ENCODE measurements around the gene CLCN5. TPM values are rescaled to one million over a fixed set of nuclear protein-coding genes. Genes with fewer than 3 reads are reported as not detected.
"Not testable (repeated sequence)": the region's sequence is repeated elsewhere in the genome, so short reads cannot be mapped to it uniquely, and the experiment has no call there.

CLCN5 gene
- total and polyA plus RNA-seq, 5 donors from 2014 or later = 0.05 to 1.3 (median 0.76) TPM

DNA sequence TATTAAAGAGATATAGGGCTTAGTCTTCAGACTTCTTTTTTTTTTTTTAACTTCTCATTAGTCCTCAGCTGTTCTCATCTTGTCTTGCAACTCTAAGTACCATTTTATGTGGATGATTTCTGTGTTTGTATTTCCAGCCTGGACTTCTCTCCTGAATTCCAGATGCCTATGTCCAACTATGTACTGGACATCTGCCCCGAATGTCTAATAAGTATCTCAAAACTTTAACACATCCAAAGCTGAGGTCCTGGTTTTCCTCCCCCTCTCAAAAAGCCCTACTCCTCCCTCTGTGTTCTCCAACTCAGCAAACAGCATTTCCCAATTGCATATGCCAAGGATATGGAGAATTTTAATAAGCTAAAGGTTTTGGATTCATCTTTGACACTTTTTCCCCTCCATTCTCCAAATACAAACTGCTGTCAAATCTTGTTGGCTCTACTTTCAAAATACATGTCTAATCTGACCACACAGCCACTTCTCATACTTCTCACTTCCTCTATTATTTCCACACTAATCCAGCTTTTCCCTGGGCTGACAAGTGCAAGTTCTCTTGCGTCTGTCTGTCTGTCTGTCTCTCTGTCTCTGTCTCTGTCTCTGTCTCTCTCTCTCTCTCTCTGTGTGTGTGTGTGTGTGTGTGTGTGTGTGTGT, 79.8 kb downstream of the CLCN5 start:
- no peaks in the 10 kb centered on the region for H3K27me3 Mint-ChIP-seq
- no peaks in the 10 kb centered on the region for H3K36me3 Mint-ChIP-seq

DNA sequence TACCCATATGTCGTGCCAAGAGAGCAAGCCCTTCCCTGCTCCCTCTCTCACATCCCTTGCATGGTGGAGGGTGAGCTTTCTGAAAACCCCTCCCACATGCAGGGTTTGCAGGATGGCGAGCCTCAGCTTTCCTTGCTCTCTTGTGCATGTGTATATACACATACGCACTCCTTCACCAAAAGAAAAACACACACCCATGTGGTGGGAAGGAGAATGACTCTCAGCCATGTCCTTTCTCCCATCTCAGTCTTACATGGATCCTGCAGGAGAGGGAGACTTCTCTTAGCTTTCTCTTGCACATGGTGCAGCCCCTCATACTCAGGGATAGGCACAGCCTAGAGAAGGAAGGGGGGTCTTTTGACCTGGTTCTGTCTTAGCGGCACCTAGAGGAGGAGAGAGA, 81.1 kb downstream of the CLCN5 start:
- Histone ChIP-seq H3K4me3 (ENCODE audit: low read depth, low read length) (no peak overlapping the region), H3K4me1 (ENCODE audit: control insufficient read depth, insufficient read depth, low read length, poor library complexity, severe bottlenecking) (no peaks in the 10 kb centered on the region), H3K27ac (ENCODE audit: insufficient read depth, low read length, poor library complexity, severe bottlenecking) (no peak overlapping the region), H3K36me3 (ENCODE audit: control insufficient read depth, insufficient read depth, low read length) (no peaks in the 10 kb centered on the region), H3K27me3 (ENCODE audit: control insufficient read depth, insufficient read depth, low read length) (no peaks in the 10 kb centered on the region), H3K9me3 (ENCODE audit: control insufficient read depth in 2 of 2, low read length in 2 of 2) (no peaks in the 10 kb centered on the region)
- Mint-ChIP-seq H3K36me3 (no peaks in the 10 kb centered on the region), H3K4me3 (no peak overlapping the region), H3K4me1 (no peaks in the 10 kb centered on the region), H3K27me3 (no peaks in the 10 kb centered on the region), H3K9me3 (peaks cover 0 to 5% (median 0%) of the 10 kb centered on the region in 7 donors), H3K27ac (no peak overlapping the region)
- ATAC-seq (ENCODE audit: low read depth in 2 of 2) (no peak), DNase-seq (no peak)

More for the DNA sequence above, 79.8 kb downstream of the CLCN5 start:
- H3K27ac ChIP-seq (ENCODE audit: insufficient read depth, low read length, poor library complexity, severe bottlenecking) = no peak overlapping the region
- peaks cover 0 to 5% (median 0%) of the 10 kb centered on the region in 7 donors for H3K9me3 Mint-ChIP-seq
- no peak overlapping the region for H3K4me3 ChIP-seq (ENCODE audit: low read depth, low read length)
- DNase-seq (no peak), ATAC-seq (ENCODE audit: low read depth in 2 of 2) (no peak)
- no peaks in the 10 kb centered on the region for H3K36me3 ChIP-seq (ENCODE audit: control insufficient read depth, insufficient read depth, low read length)
- H3K9me3 ChIP-seq (ENCODE audit: control insufficient read depth in 2 of 2, low read length in 2 of 2) = no peaks in the 10 kb centered on the region
- no peaks in the 10 kb centered on the region for H3K4me1 ChIP-seq (ENCODE audit: control insufficient read depth, insufficient read depth, low read length, poor library complexity, severe bottlenecking)
- H3K4me1 Mint-ChIP-seq = no peaks in the 10 kb centered on the region
- no peak overlapping the region for H3K4me3 Mint-ChIP-seq
- H3K27me3 ChIP-seq (ENCODE audit: control insufficient read depth, insufficient read depth, low read length) = no peaks in the 10 kb centered on the region
- no peak overlapping the region for H3K27ac Mint-ChIP-seq

DNA sequence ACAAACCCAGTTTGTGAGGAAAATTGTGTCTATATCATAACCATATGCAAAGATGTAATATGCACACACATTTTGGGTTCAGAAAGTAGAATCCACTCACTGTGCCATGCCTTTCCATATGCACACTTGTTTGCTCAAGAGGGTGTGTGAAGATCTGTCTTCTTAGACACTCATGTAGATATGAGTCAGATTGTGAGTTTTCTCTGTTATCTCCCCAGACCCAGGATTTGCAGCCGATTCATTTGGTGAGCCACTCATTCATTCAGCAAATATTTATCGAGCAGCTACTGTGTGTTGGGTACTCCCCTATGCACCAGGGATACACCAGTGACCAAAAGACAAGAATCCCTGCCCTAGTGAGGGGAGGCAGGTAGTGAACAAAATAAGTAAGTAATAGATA, 81.5 kb downstream of the CLCN5 start:
- no peak for ATAC-seq (ENCODE audit: low read depth in 2 of 2)
- no peaks in the 10 kb centered on the region for H3K36me3 Mint-ChIP-seq
- H3K4me1 Mint-ChIP-seq = no peaks in the 10 kb centered on the region
- H3K27me3 Mint-ChIP-seq = no peaks in the 10 kb centered on the region
- no peak overlapping the region for H3K27ac Mint-ChIP-seq
- no peak overlapping the region for H3K4me3 Mint-ChIP-seq
- no peaks in the 10 kb centered on the region for H3K4me1 ChIP-seq (ENCODE audit: control insufficient read depth, insufficient read depth, low read length, poor library complexity, severe bottlenecking)
- no peak for DNase-seq
- no peaks in the 10 kb centered on the region for H3K9me3 ChIP-seq (ENCODE audit: control insufficient read depth in 2 of 2, low read length in 2 of 2)
- H3K36me3 ChIP-seq (ENCODE audit: control insufficient read depth, insufficient read depth, low read length) = no peaks in the 10 kb centered on the region
- H3K27me3 ChIP-seq (ENCODE audit: control insufficient read depth, insufficient read depth, low read length) = no peaks in the 10 kb centered on the region
- H3K9me3 Mint-ChIP-seq = peaks cover 0 to 5% (median 0%) of the 10 kb centered on the region in 7 donors
- H3K4me3 ChIP-seq (ENCODE audit: low read depth, low read length) = no peak overlapping the region
- H3K27ac ChIP-seq (ENCODE audit: insufficient read depth, low read length, poor library complexity, severe bottlenecking) = no peak overlapping the region

DNA sequence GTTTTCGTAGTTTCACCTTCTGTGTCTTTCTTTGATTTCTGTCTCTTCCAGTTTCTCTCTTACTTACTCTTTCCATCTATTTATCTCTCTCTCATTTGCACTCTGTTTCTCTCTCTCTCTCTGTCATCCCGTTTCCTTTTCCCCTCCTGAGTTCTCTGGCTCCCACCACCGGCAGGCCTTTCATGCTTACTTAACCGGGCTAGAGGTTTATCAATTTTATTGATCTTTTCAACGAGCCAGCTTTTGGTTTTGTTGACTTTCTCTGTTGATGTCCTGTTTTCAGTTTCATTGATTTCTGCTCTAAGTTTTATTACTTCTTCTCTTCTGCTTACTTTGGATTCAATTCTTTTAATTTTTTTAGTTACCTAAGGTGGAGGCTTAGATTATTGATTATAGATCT, 103.2 kb downstream of the CLCN5 start:
- ATAC-seq (ENCODE audit: low read depth in 2 of 2); H3K36me3 ChIP-seq (ENCODE audit: control insufficient read depth, insufficient read depth, low read length); H3K4me3 ChIP-seq (ENCODE audit: low read depth, low read length); H3K27ac Mint-ChIP-seq; H3K9me3 ChIP-seq (ENCODE audit: control insufficient read depth in 2 of 2, low read length in 2 of 2); H3K36me3 Mint-ChIP-seq; H3K4me1 Mint-ChIP-seq; H3K27me3 Mint-ChIP-seq; H3K4me3 Mint-ChIP-seq; DNase-seq; H3K27ac ChIP-seq (ENCODE audit: insufficient read depth, low read length, poor library complexity, severe bottlenecking); H3K4me1 ChIP-seq (ENCODE audit: control insufficient read depth, insufficient read depth, low read length, poor library complexity, severe bottlenecking); H3K27me3 ChIP-seq (ENCODE audit: control insufficient read depth, insufficient read depth, low read length): not testable (repeated sequence)
- H3K9me3 Mint-ChIP-seq = peaks cover 0 to 13% (median 8%) of the 10 kb centered on the region in 7 donors

DNA sequence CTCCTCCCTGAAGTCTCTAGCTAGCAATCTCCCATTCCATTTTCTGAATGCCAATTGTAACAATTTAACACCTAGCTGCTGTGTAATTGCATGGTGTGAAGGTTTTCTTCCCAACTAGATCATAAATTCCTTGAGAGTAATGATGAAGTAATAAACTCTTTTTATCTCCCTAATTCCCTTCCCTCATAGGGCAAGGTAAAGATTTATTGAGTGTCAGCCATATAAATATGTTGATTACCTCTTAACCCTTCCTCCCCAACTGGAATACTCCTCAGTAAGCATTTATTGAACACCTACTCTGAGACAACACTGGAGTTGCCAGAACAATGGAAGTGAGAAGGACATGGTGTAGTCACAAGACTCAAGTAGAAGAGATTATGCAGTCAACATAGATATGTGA, 112.7 kb downstream of the CLCN5 start:
- DNase-seq (no peak), ATAC-seq (ENCODE audit: low read depth in 2 of 2) (no peak)
- H3K9me3 Mint-ChIP-seq = peaks cover 0 to 6% (median 0%) of the 10 kb centered on the region in 7 donors
- no peaks in the 10 kb centered on the region for H3K36me3 Mint-ChIP-seq
- no peaks in the 10 kb centered on the region for H3K4me1 ChIP-seq (ENCODE audit: control insufficient read depth, insufficient read depth, low read length, poor library complexity, severe bottlenecking)
- no peaks in the 10 kb centered on the region for H3K27me3 ChIP-seq (ENCODE audit: control insufficient read depth, insufficient read depth, low read length)
- no peaks in the 10 kb centered on the region for H3K9me3 ChIP-seq (ENCODE audit: control insufficient read depth in 2 of 2, low read length in 2 of 2)
- no peak overlapping the region for H3K4me3 Mint-ChIP-seq
- H3K27ac ChIP-seq (ENCODE audit: insufficient read depth, low read length, poor library complexity, severe bottlenecking) = no peak overlapping the region
- no peaks in the 10 kb centered on the region for H3K27me3 Mint-ChIP-seq
- H3K4me3 ChIP-seq (ENCODE audit: low read depth, low read length) = no peak overlapping the region
- no peak overlapping the region for H3K27ac Mint-ChIP-seq
- H3K4me1 Mint-ChIP-seq = peaks cover 0 to 5% (median 0%) of the 10 kb centered on the region in 4 donors
- H3K36me3 ChIP-seq (ENCODE audit: control insufficient read depth, insufficient read depth, low read length) = no peaks in the 10 kb centered on the region

DNA sequence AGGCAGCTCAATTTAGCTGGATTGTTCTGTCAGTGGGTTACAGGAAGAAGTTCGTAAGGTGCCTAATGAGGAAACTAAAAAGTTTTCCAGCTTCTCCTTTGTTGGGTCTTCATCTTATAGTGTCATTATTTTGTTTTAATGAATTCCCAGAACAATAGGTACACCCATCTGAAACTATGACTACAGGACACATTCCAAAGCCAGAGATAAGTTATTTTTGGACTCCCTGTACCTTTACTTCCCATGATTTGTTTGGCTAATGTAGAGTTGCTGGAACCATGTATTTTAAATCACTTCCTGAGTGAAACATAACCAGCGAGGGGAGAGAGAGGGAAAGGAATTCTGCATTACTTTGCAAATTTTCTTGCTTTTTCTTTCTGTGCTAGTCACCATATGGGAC, 114.0 kb downstream of the CLCN5 start:
- H3K36me3 ChIP-seq (ENCODE audit: control insufficient read depth, insufficient read depth, low read length) = no peaks in the 10 kb centered on the region
- no peaks in the 10 kb centered on the region for H3K27me3 Mint-ChIP-seq
- no peaks in the 10 kb centered on the region for H3K36me3 Mint-ChIP-seq
- no peak overlapping the region for H3K4me3 Mint-ChIP-seq
- no peaks in the 10 kb centered on the region for H3K27me3 ChIP-seq (ENCODE audit: control insufficient read depth, insufficient read depth, low read length)
- no peak overlapping the region for H3K27ac Mint-ChIP-seq
- ATAC-seq (ENCODE audit: low read depth in 2 of 2) (no peak), DNase-seq (no peak)
- no peaks in the 10 kb centered on the region for H3K4me1 ChIP-seq (ENCODE audit: control insufficient read depth, insufficient read depth, low read length, poor library complexity, severe bottlenecking)
- H3K4me3 ChIP-seq (ENCODE audit: low read depth, low read length) = no peak overlapping the region
- no peaks in the 10 kb centered on the region for H3K9me3 ChIP-seq (ENCODE audit: control insufficient read depth in 2 of 2, low read length in 2 of 2)
- peaks cover 0 to 6% (median 0%) of the 10 kb centered on the region in 7 donors for H3K9me3 Mint-ChIP-seq
- H3K4me1 Mint-ChIP-seq = peaks cover 0 to 5% (median 0%) of the 10 kb centered on the region in 4 donors
- H3K27ac ChIP-seq (ENCODE audit: insufficient read depth, low read length, poor library complexity, severe bottlenecking) = no peak overlapping the region

DNA sequence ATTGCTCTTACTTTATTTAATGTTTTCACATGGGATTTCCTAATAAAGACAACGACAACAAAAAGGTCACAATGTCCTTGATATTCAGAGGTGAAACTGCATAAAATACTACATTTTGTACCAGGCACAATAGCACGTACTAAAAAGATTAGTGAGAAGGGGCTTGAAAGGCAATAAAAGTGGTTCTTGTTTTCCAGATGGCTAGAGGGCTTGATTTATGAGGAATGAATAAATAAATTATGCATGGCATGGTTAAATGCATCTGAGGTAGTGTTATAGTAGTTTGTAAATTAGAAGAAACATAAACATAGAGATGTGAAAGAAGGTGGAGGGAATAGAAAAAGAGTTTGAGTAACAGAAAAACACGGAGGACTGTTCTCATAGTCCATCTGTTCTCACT, 123.4 kb downstream of the CLCN5 start:
- DNase-seq (no peak), ATAC-seq (ENCODE audit: low read depth in 2 of 2) (no peak)
- Mint-ChIP-seq H3K4me1 (no peaks in the 10 kb centered on the region), H3K36me3 (no peaks in the 10 kb centered on the region), H3K4me3 (no peak overlapping the region), H3K27me3 (no peaks in the 10 kb centered on the region), H3K27ac (no peak overlapping the region), H3K9me3 (peaks cover 0 to 2% (median 0%) of the 10 kb centered on the region in 7 donors)
- Histone ChIP-seq H3K4me1 (ENCODE audit: control insufficient read depth, insufficient read depth, low read length, poor library complexity, severe bottlenecking) (no peaks in the 10 kb centered on the region), H3K9me3 (ENCODE audit: control insufficient read depth in 2 of 2, low read length in 2 of 2) (no peaks in the 10 kb centered on the region), H3K27ac (ENCODE audit: insufficient read depth, low read length, poor library complexity, severe bottlenecking) (no peak overlapping the region), H3K27me3 (ENCODE audit: control insufficient read depth, insufficient read depth, low read length) (no peaks in the 10 kb centered on the region), H3K4me3 (ENCODE audit: low read depth, low read length) (no peak overlapping the region), H3K36me3 (ENCODE audit: control insufficient read depth, insufficient read depth, low read length) (no peaks in the 10 kb centered on the region)

DNA sequence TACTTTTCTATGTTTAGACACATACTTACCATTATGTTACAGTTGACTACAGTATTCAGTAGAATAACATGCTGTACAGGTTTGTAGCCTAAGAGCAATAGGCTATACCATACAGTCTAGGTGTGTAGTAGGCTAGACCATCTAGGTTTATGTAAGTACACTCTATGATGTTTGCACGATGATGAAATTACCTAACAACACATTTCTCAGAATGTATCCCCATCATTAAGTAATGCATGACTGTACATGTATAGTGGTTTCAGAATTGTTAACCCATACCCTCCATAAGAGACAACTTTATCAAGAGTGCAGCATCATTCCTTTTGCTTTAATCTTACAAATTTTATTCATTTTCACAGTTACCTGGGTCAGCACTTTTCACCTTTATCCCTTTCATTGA, 126.8 kb downstream of the CLCN5 start:
- ATAC-seq (ENCODE audit: low read depth in 2 of 2) (no peak), DNase-seq (no peak)
- H3K4me1 ChIP-seq (ENCODE audit: control insufficient read depth, insufficient read depth, low read length, poor library complexity, severe bottlenecking) = no peaks in the 10 kb centered on the region
- H3K4me3 ChIP-seq (ENCODE audit: low read depth, low read length) = no peak overlapping the region
- H3K9me3 ChIP-seq (ENCODE audit: control insufficient read depth in 2 of 2, low read length in 2 of 2) = no peaks in the 10 kb centered on the region
- H3K27me3 Mint-ChIP-seq = no peaks in the 10 kb centered on the region
- no peak overlapping the region for H3K4me3 Mint-ChIP-seq
- H3K27me3 ChIP-seq (ENCODE audit: control insufficient read depth, insufficient read depth, low read length) = no peaks in the 10 kb centered on the region
- H3K36me3 Mint-ChIP-seq = no peaks in the 10 kb centered on the region
- H3K9me3 Mint-ChIP-seq = peaks cover 0 to 2% (median 0%) of the 10 kb centered on the region in 7 donors
- no peaks in the 10 kb centered on the region for H3K4me1 Mint-ChIP-seq
- no peak overlapping the region for H3K27ac Mint-ChIP-seq
- H3K27ac ChIP-seq (ENCODE audit: insufficient read depth, low read length, poor library complexity, severe bottlenecking) = no peak overlapping the region
- no peaks in the 10 kb centered on the region for H3K36me3 ChIP-seq (ENCODE audit: control insufficient read depth, insufficient read depth, low read length)

All from CD4-positive, CD25-positive, alpha-beta regulatory T cell (primary cell).